Middle frontal gyrus (tissue), 1 donor: Measurements from ENCODE around the gene TNNI3K.

Experiments
- DNase-seq: peaks from one replicate; pipeline ENCODE4 v3.0.0-alpha.2; 2015; ENCODE audit warnings: low spot score; ENCODE audit errors: extremely low spot score

The TNNI3K gene

DNA sequence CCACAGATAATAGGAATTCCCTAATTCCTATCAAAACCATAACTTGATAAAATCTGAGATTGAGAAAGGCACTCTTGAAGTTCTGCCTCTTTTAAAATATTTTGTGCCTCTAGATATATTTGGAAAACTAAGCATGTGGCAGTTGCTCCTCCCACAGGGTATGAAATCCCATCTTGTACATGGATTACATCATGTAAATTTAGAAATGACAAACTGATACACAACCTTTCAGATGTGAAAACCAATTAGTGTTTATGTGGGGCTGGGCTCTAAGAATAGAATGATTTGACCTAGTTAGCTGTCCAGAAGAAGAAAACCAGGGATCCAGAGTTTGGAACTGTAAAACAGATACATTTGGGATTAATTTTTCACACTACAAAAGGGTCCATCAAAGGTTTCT lies 261.5 kb downstream of the TNNI3K start:
- no peak for DNase-seq

DNA sequence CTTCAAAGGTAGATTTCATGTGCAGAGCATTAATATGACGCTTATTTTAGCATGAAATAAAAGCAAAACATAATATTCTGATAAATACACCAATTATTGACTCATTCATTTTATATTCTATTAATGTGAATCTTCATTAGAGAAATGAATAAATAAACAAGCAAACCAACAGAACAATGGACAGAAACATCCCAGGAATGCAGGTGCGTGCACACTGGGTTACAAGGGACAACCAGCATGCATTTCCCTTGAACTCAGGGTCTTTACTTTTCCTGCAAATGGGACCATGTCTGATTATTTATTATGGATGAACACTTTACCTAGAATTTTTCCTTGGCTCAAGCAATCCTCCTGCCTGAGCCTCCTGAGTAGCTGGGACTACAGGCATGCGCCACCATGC lies 263.7 kb downstream of the TNNI3K start:
- no peak for DNase-seq

DNA sequence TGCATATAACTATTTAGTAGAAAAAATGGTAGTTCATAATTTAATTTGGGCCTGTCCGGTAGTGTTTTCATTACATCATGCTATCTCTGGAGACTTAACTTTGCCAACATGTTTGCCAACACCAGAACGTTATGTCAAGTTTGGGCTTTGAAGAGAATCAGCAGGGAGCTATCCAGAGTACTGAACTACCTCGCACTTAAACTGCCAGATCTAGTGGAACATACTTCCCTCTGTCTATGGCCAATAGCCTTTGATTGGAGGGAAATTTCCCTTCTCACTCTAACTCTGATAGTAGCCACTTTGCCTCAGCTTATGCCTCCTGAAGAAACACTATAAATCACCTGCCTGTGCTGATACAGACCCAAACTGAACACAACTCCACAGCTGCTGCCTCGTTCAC lies 267.2 kb downstream of the TNNI3K start:
- DNase-seq: no peak

DNA sequence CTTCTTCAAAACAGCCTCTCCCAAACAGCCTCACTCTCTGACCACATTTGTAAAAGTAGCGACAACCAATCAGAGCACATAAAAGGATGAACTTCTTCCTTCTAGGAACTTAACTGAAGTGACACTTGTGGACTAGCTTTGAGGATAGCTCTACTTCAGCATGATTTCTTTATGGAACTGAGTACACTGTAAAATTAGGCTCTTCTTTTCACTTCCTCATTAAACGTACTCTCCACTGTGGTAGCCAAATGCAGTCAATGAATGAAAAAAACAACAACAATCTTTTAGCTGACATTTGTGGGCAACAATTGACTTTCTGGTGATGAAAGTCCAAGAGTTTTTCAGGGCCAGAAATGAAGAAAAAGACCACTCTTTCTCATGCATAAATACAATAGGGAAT lies 267.7 kb downstream of the TNNI3K start:
- no peak for DNase-seq

DNA sequence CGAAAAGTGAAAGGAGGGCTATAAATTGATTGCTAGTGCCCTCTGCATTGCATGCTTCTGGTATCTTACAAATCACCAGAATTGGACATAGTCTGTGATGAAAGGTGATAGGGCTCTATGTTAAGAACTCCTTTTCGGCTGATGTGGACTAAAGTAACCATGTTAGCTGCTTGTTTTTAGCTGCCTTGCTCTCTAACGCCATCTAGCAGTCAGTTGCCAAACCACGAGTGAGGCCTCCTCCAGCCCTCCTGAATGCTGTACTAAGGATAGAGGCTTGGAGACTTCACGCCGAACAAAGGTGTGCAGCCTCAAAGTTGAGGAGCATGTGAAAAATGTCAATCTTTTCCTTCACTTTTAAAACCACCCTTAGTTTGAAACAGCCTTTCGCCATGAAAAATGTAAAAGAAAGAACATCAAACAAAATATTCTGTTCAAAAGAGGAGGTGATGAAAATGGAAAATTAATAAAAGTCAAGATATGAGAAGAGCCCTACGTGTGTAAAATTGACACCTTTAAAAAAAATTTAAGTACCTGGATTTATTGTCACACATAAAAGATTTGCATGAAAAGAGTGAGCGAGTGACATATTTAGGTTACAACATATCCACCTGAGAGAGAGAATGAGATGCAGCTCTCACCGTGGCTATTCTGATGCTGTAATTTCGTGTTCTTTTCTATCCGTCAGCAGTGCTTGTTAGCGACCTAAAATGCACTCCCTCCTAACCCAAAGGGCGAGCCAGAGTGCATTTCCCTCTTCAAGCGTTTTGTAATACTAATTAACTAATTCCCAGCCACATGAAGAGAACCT lies 269.1 kb downstream of the TNNI3K start:
- peak; percentile 71 for DNase-seq

DNA sequence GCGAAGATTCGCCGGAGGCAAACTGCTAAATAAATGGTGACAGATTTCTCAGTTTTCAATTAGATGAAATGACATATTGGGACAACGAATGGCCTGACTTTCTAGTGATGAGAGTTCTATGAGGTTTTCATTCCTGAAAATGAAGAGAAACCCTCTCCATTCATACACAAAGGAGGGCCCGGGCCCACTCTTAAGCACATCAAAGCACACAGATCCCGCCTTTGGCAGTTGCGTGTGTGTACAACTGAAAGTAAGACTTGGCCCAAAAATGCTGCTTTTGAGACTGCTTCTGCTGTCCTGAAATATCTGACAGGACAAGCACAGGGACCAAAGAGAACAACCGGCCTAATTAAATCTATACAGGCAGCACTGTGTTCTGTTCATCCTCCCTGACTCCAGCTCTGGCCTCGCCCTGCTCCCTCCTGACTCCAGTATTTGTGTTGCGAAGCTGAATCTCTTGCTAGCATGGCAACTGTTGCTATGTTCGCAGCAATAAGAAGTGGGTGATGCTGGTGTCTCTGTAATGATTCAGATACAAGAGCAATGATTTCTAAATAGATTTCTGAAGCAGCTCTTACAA lies 269.8 kb downstream of the TNNI3K start:
- DNase-seq: no peak

DNA sequence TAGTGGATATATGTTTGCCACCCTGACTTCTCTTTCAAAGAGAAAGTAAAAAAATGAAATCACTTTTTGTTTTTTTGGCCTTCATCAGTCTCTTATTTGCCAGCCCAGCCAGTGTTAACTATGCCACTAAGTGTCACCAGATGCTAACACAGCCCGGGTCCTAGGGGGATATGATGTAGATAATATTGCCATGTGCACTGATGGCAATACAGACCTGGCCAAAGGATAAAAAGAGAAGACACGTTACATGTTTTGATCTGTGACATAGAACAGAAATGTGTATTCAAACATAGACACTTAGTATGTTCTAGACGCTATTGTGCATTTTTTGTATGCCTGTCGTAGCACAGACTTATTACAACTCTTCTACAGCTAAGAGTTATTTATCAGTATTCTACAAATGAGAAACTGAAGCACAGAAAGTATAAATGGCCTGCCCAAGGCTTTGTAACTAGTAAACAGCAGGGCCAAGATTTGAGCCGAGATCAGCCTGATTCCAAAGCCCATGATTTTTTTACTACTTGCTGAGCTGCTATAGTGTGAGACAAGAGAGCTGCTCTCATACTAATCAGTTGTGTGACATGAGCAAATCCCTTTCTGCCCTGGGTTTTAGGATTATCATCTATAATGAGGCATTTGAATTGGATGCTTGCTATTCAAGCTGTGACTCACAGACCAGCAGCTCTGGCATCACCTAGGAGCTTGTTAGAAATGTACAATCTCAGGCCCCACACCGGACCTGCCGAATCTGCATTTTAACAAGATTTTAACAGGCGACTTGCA lies 270.9 kb downstream of the TNNI3K start:
- DNase-seq: no peak

DNA sequence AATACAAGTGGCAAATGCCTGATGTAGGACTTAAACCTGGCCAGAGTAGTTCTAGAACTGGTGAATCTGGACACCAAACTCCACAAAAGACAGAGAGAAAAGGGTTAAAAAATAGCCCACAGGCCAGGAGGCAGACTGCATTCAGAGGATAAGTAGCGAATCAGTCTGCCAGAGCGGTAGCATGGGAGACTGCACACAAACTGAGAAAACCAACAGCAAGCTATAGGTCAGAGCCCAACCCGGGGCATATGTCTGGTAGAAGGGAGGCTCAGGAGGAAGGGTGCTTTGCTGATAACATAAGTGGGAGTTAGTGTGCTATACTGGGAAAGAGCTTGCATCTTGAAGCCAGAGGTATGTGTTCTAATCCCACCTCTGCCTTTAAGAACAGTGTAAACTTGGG lies 273.3 kb downstream of the TNNI3K start:
- DNase-seq: no peak

DNA sequence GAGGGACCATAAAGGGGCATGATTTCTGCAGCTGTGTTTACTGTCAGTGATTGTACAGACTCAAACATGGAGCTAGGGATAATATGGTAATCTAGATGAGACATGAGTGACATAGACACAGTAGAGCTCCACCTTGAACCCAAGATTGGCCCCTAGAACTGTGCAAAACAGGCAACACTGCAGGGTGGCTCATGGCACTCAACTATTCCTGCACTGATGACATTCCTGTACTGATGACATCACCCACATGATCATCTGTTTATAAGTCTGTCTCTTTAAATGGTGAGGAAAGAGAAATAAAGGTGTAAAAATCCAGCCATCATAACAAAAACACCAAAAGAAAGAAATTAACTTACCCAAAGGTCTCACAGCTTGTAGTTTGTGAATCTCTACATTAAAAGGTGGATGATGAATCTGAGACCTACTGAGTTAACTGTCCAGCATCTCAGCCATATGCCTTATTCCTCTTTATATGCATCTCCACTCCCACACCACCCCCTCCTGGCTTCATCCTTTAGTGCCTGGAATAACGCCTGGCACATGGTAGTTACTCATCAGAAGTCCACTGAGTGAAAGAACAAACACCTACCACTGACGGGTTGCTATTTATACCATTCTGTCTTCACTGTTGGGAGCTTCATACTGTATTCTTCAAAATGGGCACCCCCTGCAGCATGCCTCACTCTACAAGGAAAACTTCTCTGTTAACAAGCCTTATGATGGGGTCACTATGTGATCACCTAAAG lies 277.2 kb downstream of the TNNI3K start, which contains the start of gene LRRC53:
LRRC53 (minus strand) TSS at position 442 of the 746 bp plus-strand sequence. CDS start 29,262 bp downstream, outside the sequence.
- peak; percentile 55 for DNase-seq

DNA sequence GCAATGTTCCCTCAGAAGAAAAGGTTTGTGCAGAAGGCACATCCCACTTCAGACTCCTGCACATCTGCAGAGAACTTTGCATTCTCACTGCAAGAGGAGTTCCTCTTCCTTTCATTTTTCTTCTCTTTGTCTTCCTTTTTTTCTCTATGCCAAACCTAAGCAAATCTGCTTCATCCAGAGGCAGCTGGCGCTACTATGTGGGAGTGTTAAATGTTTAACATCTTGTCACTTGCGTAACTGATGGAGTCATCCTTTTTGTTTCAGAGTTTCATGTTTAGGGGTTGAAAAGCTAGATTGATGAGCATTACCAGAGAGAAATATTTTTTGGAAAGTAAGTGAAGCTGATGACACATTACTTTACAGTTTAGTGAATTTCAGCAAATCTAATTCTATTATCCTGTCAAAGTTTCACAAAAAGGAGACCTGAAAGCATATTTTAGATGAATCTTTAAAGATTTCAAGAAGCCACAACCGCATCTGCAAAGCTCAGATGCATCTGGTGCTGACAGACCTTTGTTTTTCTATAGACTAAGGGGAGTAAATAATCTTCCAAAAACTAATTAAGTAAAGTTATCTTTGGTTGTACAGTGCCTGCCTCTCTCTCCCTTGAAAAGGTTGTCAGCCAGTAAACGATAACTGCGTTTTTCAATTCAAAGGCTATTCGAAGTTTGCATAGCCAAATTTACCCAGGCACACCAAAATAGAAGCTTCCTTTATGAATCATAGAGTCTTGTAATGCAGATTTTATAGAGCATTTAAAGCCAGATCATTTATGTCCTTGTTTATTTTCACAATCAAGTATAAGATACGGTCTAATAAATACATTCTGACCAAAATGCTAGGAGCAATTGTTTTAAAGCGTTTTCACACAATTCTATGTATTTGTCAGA lies 278.5 kb downstream of the TNNI3K start:
- DNase-seq: peak; percentile 54

DNA sequence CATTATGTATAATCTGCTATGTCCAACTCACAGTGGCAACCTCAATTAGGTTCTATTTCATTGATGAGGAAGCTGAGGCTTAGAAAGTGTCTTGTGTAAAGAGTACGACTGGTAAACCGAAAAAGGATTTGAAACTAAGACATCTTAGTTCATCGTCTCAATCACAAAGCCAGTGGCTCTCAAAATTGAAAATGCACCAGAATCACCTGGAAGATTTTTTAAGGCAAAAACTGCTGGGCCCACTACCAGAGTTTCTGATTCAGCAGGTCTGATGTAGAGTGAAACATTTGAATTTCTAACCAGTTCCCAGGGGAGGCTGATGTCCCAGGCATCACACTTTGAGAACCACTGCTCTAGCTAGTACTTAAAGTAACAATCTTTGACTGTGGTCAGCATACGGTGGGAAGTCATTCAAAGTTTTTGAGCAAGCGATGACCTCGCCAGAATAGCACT lies 282.4 kb downstream of the TNNI3K start:
- DNase-seq: no peak

DNA sequence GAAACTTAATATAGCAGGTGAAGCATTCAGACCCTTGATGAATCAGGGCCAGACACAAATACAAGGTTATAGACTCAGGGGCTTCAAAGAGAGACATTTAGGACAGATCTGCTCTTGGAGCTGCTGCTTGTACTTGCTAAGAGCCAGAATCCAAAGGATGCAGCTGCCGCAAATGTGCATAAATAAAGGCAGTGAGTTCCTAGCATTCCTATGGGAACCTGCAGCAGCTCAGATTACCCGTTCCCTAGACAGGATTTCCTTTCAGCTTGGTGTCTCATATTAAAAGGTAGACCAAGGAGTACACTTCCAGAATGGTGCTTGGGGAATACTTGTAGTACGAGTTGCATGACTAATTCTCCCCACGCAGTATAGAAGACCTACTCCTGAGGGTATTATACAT lies 287.0 kb downstream of the TNNI3K start:
- DNase-seq: no peak

DNA sequence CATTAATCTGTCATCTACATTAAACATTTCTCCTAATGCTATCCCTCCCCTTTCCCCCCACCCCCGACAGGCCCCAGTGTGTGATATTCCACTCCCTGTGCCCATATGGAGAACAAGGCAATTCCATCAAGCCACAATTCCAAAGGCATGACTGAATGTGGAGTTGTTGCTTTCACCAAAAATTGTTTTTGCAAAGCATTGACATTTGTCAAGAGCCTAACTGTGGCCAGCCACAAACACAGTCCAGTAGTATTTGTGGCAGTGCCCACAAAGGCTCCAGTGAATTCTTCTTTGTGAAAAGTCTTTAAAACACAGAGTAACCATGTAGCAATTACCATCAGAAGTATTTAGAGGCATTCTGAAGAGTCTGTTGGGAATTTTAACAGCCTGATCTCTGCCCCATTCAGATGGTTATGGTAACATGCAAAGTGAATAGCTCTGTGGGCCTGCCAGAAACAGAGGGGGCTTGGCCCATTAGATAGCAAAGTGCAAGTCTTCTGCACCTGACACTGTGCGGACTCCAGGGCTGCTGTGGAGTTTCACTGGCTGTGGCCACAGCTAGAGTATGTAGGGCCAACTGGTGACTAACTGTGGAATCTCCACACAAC lies 288.8 kb downstream of the TNNI3K start:
- DNase-seq: no peak

DNA sequence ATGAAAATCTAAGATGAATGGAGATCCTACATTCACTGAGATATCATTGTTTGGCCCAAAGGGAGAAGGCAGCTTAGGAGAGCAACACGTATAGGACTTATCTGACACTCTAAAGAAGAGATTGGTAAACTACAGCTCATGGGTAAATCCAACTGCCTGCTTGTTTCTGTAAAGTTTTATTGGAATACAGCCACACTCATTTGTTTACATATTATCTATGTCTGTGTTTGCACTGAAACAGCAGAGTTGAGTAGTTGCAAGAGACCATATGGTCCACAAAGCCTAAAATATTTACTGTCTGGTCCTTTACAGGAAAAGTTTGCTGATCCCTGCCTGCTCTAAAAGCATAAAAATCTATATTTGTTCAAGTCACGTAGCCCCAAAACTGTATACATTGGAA lies 291.5 kb downstream of the TNNI3K start:
- no peak for DNase-seq

DNA sequence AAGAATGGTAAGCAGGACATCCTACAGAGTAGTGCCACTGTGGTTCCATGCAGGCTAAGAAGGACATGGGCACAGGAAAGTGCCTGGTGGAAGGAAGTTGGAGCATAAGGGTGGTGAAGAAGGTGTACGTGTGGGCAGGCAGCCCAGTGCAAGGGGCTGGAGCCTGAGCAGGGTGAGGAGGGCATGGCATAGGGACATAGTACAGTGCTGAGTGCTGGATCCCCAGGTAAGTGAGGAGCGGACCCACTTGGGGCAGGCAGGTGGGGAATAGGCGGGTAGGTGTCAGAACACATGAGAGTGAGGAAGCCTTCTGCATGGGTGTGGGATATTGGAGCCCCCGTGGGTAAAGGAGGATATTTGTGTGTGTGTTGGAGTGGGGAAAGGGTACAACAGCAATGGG lies 292.9 kb downstream of the TNNI3K start:
- DNase-seq: no peak

DNA sequence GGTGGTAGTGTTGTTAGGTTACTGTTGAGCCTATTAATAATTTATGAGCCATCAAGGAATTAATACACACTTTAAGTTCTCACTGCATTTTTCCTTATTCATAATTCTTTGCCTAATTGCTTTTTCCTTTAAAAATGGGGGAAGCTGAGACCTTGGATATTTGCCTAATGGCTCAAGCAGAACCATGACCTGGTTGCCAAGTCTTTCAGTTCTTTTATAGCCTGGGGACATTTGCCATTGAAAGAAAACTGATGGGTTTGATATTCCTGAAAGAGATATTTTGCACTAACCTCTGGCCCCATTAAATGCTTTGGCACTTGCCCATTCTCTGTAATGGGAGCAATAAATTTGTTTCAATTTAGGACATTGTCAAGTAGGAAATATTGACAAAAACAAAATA lies 295.7 kb downstream of the TNNI3K start:
- no peak for DNase-seq

DNA sequence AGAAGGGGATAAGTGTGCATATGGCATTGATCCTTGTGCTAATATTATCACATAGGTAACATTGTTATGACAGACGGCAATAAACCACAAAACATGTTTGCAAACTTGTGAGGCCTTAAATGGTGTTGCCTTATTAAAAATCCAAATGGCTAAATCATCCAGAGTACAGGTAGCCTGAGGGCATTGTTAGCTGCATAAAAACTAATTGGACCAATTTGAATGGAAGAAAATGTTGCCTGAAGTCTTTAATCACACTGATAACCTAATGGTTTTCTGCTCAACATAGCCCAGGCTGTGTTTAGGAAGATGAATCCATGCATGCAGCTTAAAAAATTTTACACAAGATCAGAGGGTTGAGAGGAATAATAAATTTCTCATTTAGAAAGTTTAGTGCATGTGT lies 296.6 kb downstream of the TNNI3K start:
- DNase-seq: no peak

DNA sequence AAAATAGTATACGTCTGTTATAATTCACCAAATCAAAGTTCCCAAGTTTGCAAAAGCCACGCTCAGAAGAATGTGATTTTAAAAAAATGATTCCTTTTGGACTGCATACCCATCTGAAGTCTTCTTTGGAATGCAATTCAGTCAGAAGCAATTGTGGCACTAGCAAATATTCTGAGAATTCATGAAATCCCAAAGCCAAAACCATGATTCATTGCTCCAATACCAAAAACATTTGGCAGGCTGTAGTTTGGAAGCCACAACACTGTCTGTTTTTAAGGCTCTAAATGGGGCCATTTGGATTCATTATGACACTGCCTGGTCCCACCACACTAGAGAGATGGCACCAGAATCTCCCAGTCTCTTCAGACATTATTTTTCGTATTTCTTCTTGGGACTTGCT lies 299.1 kb downstream of the TNNI3K start:
- DNase-seq: peak; percentile 42

DNA sequence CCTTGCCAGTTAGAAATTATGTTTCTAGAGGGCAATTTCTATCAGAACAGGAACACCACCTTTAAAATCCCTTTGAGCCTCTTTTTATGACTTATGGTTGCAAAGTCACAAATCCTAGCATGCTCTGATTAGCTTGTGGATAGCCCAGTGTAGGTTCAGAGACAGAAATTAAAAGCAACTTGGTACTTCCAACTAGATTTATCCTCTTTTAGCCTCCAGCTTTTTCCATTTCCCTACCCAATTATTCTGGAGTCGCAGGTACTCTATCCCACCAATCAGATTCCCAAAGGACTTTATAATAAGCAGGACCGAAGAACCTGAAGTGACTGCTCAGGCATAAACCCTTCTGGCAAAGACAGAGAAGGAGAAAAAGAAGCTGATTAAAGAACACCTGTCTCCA lies 310.6 kb downstream of the TNNI3K start:
- no peak for DNase-seq
